Breast epithelium (tissue), 4 donors: ENCODE measurements around the gene UMOD. TPM values are rescaled to one million over a fixed set of nuclear protein-coding genes. Genes with fewer than 3 reads are reported as not detected.

ENCODE experiments used
- DNase-seq, 2 donors: peaks; one replicate each; pipeline ENCODE4 v3.0.0-alpha.2; 2019; ENCODE audit warnings: low spot score in 2 of 2
- H3K27ac ChIP-seq, 2 donors: fragments of 200-600 bp; sonication (generic) in 1 of 2; one replicate each; pipeline ENCODE4 v1.5.1; 2016 to 2019; ENCODE audit warnings: mild to moderate bottlenecking in 1 of 2
- H3K27me3 ChIP-seq, 2 donors: fragments of 200-600 bp; sonication (generic) in 1 of 2; one replicate each; pipeline versions ENCODE4 v1.5.1 to v1.6.0; 2017 to 2019; ENCODE audit warnings: control low read depth in 1 of 2, mild to moderate bottlenecking in 1 of 2
- H3K36me3 ChIP-seq: fragments of 200-600 bp; one replicate; pipeline ENCODE4 v1.5.1; 2019
- H3K4me1 ChIP-seq, 2 donors: fragments of 200-600 bp; sonication (generic); one replicate each; pipeline ENCODE4 v1.5.1; 2016 to 2019; ENCODE audit warnings: control low read depth in 1 of 2
- H3K4me3 ChIP-seq, 3 donors: fragments of 200-600 bp; sonication (generic); 1 replicate in 2 of 3; 2 replicates in 1 of 3; pipeline ENCODE4 v1.5.1; 2016 to 2019; ENCODE audit warnings: mild to moderate bottlenecking in 3 of 3, moderate library complexity in 2 of 3
- H3K9me3 ChIP-seq, 2 donors: fragments of 200-600 bp; sonication (generic) in 1 of 2; one replicate each; pipeline ENCODE4 v1.5.1; 2016 to 2019; ENCODE audit warnings: control low read depth in 1 of 2
- CTCF ChIP-seq, 3 donors: fragments of 450-650 bp; IDR thresholded peaks; one replicate each; pipeline ENCODE4 v1.5.1; 2016 to 2017; ENCODE audit warnings: antibody characterized with exemption in 3 of 3, mild to moderate bottlenecking in 3 of 3, moderate library complexity in 3 of 3
- POLR2A ChIP-seq: fragments of 450-650 bp; IDR thresholded peaks from one replicate; pipeline ENCODE4 v1.6.1; 2016; ENCODE audit warnings: antibody characterized with exemption, mild to moderate bottlenecking, moderate library complexity
- POLR2AphosphoS5 ChIP-seq, 3 donors: sonication (generic); formaldehyde crosslinking; IDR thresholded peaks; one replicate each; pipeline ENCODE4 v1.6.1; 2017; ENCODE audit warnings: antibody characterized with exemption in 3 of 3
- intact Hi-C: fragments of 100-400 bp; cut with DNase I; formaldehyde crosslinking; loops from one replicate; pipeline ENCODE4 v1.15.1; 2023; ENCODE audit warnings: low total_unique reads
- total RNA-seq, 3 donors: library from RNA; depleted of rRNA; stranded (reverse); fragments of >200 nt; gene quantifications; one replicate each; pipeline ENCODE4 v1.1.0, GENCODE V29; 2016

The UMOD gene
- total RNA-seq, 3 donors from 2014 or later, result not detected

GRCh38 chr16:20307791-20308190 lies 44.7 kb downstream of the UMOD start:
- intact Hi-C loops, result no loop called here
- no peaks in the 10 kb centered on the region for H3K9me3 ChIP-seq
- no peaks in the 10 kb centered on the region for H3K27me3 ChIP-seq
- DNase-seq, result no peak
- TF ChIP-seq POLR2AphosphoS5 (IDR thresholded peaks at IDR 0.05) (no peak), POLR2A (no peak), CTCF (IDR thresholded peaks at IDR 0.05) (no peak)
- H3K36me3 ChIP-seq, result no peaks in the 10 kb centered on the region
- no peaks in the 10 kb centered on the region for H3K4me1 ChIP-seq
- no peak overlapping the region for H3K4me3 ChIP-seq
- no peak overlapping the region for H3K27ac ChIP-seq

- Histone ChIP-seq H3K4me1 (no peaks in the 10 kb centered on the region), H3K27ac (no peak overlapping the region), H3K27me3 (no peaks in the 10 kb centered on the region), H3K9me3 (no peaks in the 10 kb centered on the region), H3K36me3 (no peaks in the 10 kb centered on the region), H3K4me3 (no peak overlapping the region)
- no peak for TF ChIP-seq POLR2AphosphoS5 (IDR thresholded peaks at IDR 0.05)
- intact Hi-C loops, result no loop called here
- no peak for DNase-seq
These were observed 45.3 kb downstream of the UMOD start for GRCh38 chr16:20307240-20307671.

- no peak overlapping the region for H3K4me3 ChIP-seq
- H3K27me3 ChIP-seq, result no peaks in the 10 kb centered on the region
- H3K9me3 ChIP-seq, result no peaks in the 10 kb centered on the region
- TF ChIP-seq POLR2A, result no peak
- TF ChIP-seq CTCF (IDR thresholded peaks at IDR 0.05), result no peak
- no peak for TF ChIP-seq POLR2AphosphoS5 (IDR thresholded peaks at IDR 0.05)
- no peak overlapping the region for H3K27ac ChIP-seq
- no peaks in the 10 kb centered on the region for H3K36me3 ChIP-seq
- intact Hi-C loops, result no loop called here
- H3K4me1 ChIP-seq, result no peaks in the 10 kb centered on the region
- DNase-seq, result no peak
These were observed 46.1 kb downstream of the UMOD start for GRCh38 chr16:20306401-20306800.

- intact Hi-C loops, result no loop called here
- no peak overlapping the region for H3K27ac ChIP-seq
These were observed 49.5 kb downstream of the UMOD start for GRCh38 chr16:20303012-20303411.

GRCh38 chr16:20302389-20302788 lies 50.1 kb downstream of the UMOD start:
- intact Hi-C loops, result no loop called here
- DNase-seq, result no peak
- no peaks in the 10 kb centered on the region for H3K9me3 ChIP-seq
- TF ChIP-seq POLR2A, result no peak
- TF ChIP-seq POLR2AphosphoS5 (IDR thresholded peaks at IDR 0.05), result no peak
- no peak for TF ChIP-seq CTCF (IDR thresholded peaks at IDR 0.05)
- H3K4me1 ChIP-seq, result no peaks in the 10 kb centered on the region
- no peaks in the 10 kb centered on the region for H3K27me3 ChIP-seq
- H3K27ac ChIP-seq, result no peak overlapping the region
- H3K4me3 ChIP-seq, result no peak overlapping the region
- no peaks in the 10 kb centered on the region for H3K36me3 ChIP-seq

More at GRCh38 chr16:20303012-20303411, 49.5 kb downstream of the UMOD start:
- no peak for DNase-seq
- no peaks in the 10 kb centered on the region for H3K27me3 ChIP-seq
- H3K36me3 ChIP-seq, result no peaks in the 10 kb centered on the region
- no peaks in the 10 kb centered on the region for H3K9me3 ChIP-seq
- TF ChIP-seq CTCF (IDR thresholded peaks at IDR 0.05) (no peak), POLR2AphosphoS5 (IDR thresholded peaks at IDR 0.05) (no peak), POLR2A (no peak)
- no peak overlapping the region for H3K4me3 ChIP-seq
- no peaks in the 10 kb centered on the region for H3K4me1 ChIP-seq

- H3K36me3 ChIP-seq, result no peaks in the 10 kb centered on the region
- H3K9me3 ChIP-seq, result no peaks in the 10 kb centered on the region
- H3K4me1 ChIP-seq, result no peaks in the 10 kb centered on the region
- H3K27me3 ChIP-seq, result no peaks in the 10 kb centered on the region
- no peak overlapping the region for H3K4me3 ChIP-seq
- intact Hi-C loops, result no loop called here
- TF ChIP-seq POLR2A, result no peak
- TF ChIP-seq POLR2AphosphoS5 (IDR thresholded peaks at IDR 0.05), result no peak
- TF ChIP-seq CTCF (IDR thresholded peaks at IDR 0.05), result no peak
- no peak for DNase-seq
- H3K27ac ChIP-seq, result no peak overlapping the region
These were observed 50.7 kb downstream of the UMOD start for GRCh38 chr16:20301840-20302239.
